ENCODE measurements around the gene ADGRE2.

Gene ADGRE2

GRCh38 chr19:14731200-14731599 is 47.2 kb downstream of the ADGRE2 start:
- DNase-seq: no peak

GRCh38 chr19:14728595-14728994 is 49.8 kb downstream of the ADGRE2 start:
- no peak for DNase-seq

- DNase-seq: no peak
Observed at GRCh38 chr19:14722127-14722526, 56.2 kb downstream of the ADGRE2 start.

GRCh38 chr19:14719162-14719561 is 59.2 kb downstream of the ADGRE2 start:
- no peak for DNase-seq

GRCh38 chr19:14718522-14719116 is 59.7 kb downstream of the ADGRE2 start:
- DNase-seq: no peak

GRCh38 chr19:14715841-14716240 is 62.5 kb downstream of the ADGRE2 start:
- no peak for DNase-seq

- DNase-seq: no peak
Observed at GRCh38 chr19:14704450-14704849, 73.9 kb downstream of the ADGRE2 start.

GRCh38 chr19:14703833-14704232 is 74.5 kb downstream of the ADGRE2 start:
- no peak for DNase-seq

- no peak for DNase-seq
Observed at GRCh38 chr19:14700711-14701375, 77.5 kb downstream of the ADGRE2 start.

- DNase-seq: no peak
Observed at GRCh38 chr19:14699641-14700040, 78.7 kb downstream of the ADGRE2 start.

- DNase-seq: no peak
Observed at GRCh38 chr19:14695471-14695870, 82.9 kb downstream of the ADGRE2 start.

GRCh38 chr19:14694641-14695266 is 83.6 kb downstream of the ADGRE2 start:
- DNase-seq: no peak

GRCh38 chr19:14689598-14690503 is 88.5 kb downstream of the ADGRE2 start, which contains the start of gene ZNF333:
Gene ZNF333 (plus strand): TSS chr19:14690048. CDS start chr19:14693492, 3,444 bp downstream.
- peak; percentile 99 for DNase-seq

- peak; percentile 29 for DNase-seq
Observed at GRCh38 chr19:14686411-14686810, 91.9 kb downstream of the ADGRE2 start.

- DNase-seq: no peak
Observed at GRCh38 chr19:14683439-14683838, 94.9 kb downstream of the ADGRE2 start.

All from activated naive CD4-positive, alpha-beta T cell treated with anti-CD3 and anti-CD28 coated beads, Interleukin-2, amount 50 U/mL, for 16 hours (primary cell).